Activated CD4-positive, alpha-beta T cell treated with anti-CD3 and anti-CD28 coated beads, Interleukin-2, amount 10 ng/mL, durations not matched to agents 7 days and 5 days (primary cell): ENCODE measurements around the gene NPAS3. TPM values are rescaled to one million over a fixed set of nuclear protein-coding genes. Genes with fewer than 3 reads are reported as not detected.

Experiments
- CTCF ChIA-PET: fragments of 350-600 bp; sonication (Branson Sonifier 250); formaldehyde crosslinking; loops from one replicate; lab custom pipeline; 2021; ENCODE audit warnings: antibody characterized with exemption; lab: Charles Lee
- POLR2A ChIA-PET: fragments of 350-600 bp; sonication (Branson Sonifier 250); formaldehyde crosslinking; loops from one replicate; lab custom pipeline; 2021; ENCODE audit warnings: antibody characterized with exemption; lab: Charles Lee
- DNase-seq: peaks from one replicate; pipeline ENCODE4 v3.0.0-alpha.2; 2020
- H3K27ac Mint-ChIP-seq: one replicate; pipeline ENCODE4 v1.8.0; 2021; ENCODE audit warnings: mild to moderate bottlenecking, moderate library complexity, mixed read lengths
- H3K27me3 Mint-ChIP-seq: one replicate; pipeline ENCODE4 v1.8.0; 2021; ENCODE audit warnings: mixed read lengths
- H3K36me3 Mint-ChIP-seq: one replicate; pipeline ENCODE4 v1.8.0; 2021; ENCODE audit warnings: low read depth, mixed read lengths
- H3K4me1 Mint-ChIP-seq: one replicate; pipeline ENCODE4 v1.8.0; 2021; ENCODE audit warnings: mixed read lengths
- H3K4me3 Mint-ChIP-seq: one replicate; pipeline ENCODE4 v1.8.0; 2021; ENCODE audit warnings: mild to moderate bottlenecking, moderate library complexity, mixed read lengths
- H3K9me3 Mint-ChIP-seq: one replicate; pipeline ENCODE4 v1.8.0; 2021; ENCODE audit warnings: mixed read lengths
- total RNA-seq, 2 experiments: library from RNA; stranded (reverse); gene quantifications; one replicate each; pipeline ENCODE4 v1.2.3, GENCODE V29; 2021

The NPAS3 gene
- total RNA-seq, 2 experiments from 2014 or later: not detected

GRCh38 chr14:32996343-32996742 is 57.7 kb downstream of the NPAS3 start:
- Mint-ChIP-seq H3K27me3 (no peaks in the 10 kb centered on the region), H3K9me3 (peaks cover 5% of the 10 kb centered on the region), H3K4me3 (no peak overlapping the region), H3K36me3 (no peaks in the 10 kb centered on the region), H3K27ac (no peak overlapping the region), H3K4me1 (no peaks in the 10 kb centered on the region)
- DNase-seq: no peak
- CTCF ChIA-PET: interaction anchor here (0.6 kb wide), 1 partner anchor 577 kb away, joined by 3 read pairs; no protein-coding TSS in a partner anchor
- POLR2A ChIA-PET: no interaction called here

GRCh38 chr14:32998433-32998832 is 59.8 kb downstream of the NPAS3 start:
- CTCF ChIA-PET: no interaction called here
- H3K27ac Mint-ChIP-seq: no peak overlapping the region
- POLR2A ChIA-PET: no interaction called here
- H3K4me1 Mint-ChIP-seq: no peaks in the 10 kb centered on the region
- no peak for DNase-seq
- H3K4me3 Mint-ChIP-seq: no peak overlapping the region
- no peaks in the 10 kb centered on the region for H3K27me3 Mint-ChIP-seq
- H3K36me3 Mint-ChIP-seq: no peaks in the 10 kb centered on the region
- peaks cover 5% of the 10 kb centered on the region for H3K9me3 Mint-ChIP-seq

GRCh38 chr14:33009673-33010072 is 71.0 kb downstream of the NPAS3 start:
- H3K4me3 Mint-ChIP-seq: no peak overlapping the region
- H3K36me3 Mint-ChIP-seq: no peaks in the 10 kb centered on the region
- H3K27ac Mint-ChIP-seq: no peak overlapping the region
- no peaks in the 10 kb centered on the region for H3K9me3 Mint-ChIP-seq
- no peaks in the 10 kb centered on the region for H3K4me1 Mint-ChIP-seq
- ChIA-PET CTCF (no interaction called here), POLR2A (no interaction called here)
- no peak for DNase-seq
- H3K27me3 Mint-ChIP-seq: no peaks in the 10 kb centered on the region

- no peaks in the 10 kb centered on the region for H3K9me3 Mint-ChIP-seq
- no peak for DNase-seq
- no peak overlapping the region for H3K27ac Mint-ChIP-seq
- POLR2A ChIA-PET: no interaction called here
- no peak overlapping the region for H3K4me3 Mint-ChIP-seq
- CTCF ChIA-PET: no interaction called here
- no peaks in the 10 kb centered on the region for H3K4me1 Mint-ChIP-seq
- no peaks in the 10 kb centered on the region for H3K27me3 Mint-ChIP-seq
- no peaks in the 10 kb centered on the region for H3K36me3 Mint-ChIP-seq
Measured at GRCh38 chr14:33010495-33010894, 71.8 kb downstream of the NPAS3 start.

- no peak overlapping the region for H3K27ac Mint-ChIP-seq
Measured at GRCh38 chr14:33014710-33015109, 76.0 kb downstream of the NPAS3 start.

GRCh38 chr14:33016613-33017012 is 77.9 kb downstream of the NPAS3 start:
- Mint-ChIP-seq H3K4me3 (no peak overlapping the region), H3K27ac (no peak overlapping the region)

More at GRCh38 chr14:33014710-33015109, 76.0 kb downstream of the NPAS3 start:
- no peaks in the 10 kb centered on the region for H3K4me1 Mint-ChIP-seq
- no peaks in the 10 kb centered on the region for H3K36me3 Mint-ChIP-seq
- H3K9me3 Mint-ChIP-seq: no peaks in the 10 kb centered on the region
- CTCF ChIA-PET: no interaction called here
- no peaks in the 10 kb centered on the region for H3K27me3 Mint-ChIP-seq
- no peak for DNase-seq
- no peak overlapping the region for H3K4me3 Mint-ChIP-seq
- POLR2A ChIA-PET: no interaction called here

GRCh38 chr14:33017016-33017415 is 78.3 kb downstream of the NPAS3 start:
- H3K9me3 Mint-ChIP-seq: no peaks in the 10 kb centered on the region
- H3K36me3 Mint-ChIP-seq: no peaks in the 10 kb centered on the region
- no peak overlapping the region for H3K27ac Mint-ChIP-seq
- DNase-seq: no peak
- H3K27me3 Mint-ChIP-seq: no peaks in the 10 kb centered on the region
- ChIA-PET POLR2A (no interaction called here), CTCF (no interaction called here)
- H3K4me3 Mint-ChIP-seq: no peak overlapping the region
- no peaks in the 10 kb centered on the region for H3K4me1 Mint-ChIP-seq

More at GRCh38 chr14:33016613-33017012, 77.9 kb downstream of the NPAS3 start:
- H3K4me1 Mint-ChIP-seq: no peaks in the 10 kb centered on the region
- POLR2A ChIA-PET: no interaction called here
- CTCF ChIA-PET: no interaction called here
- no peaks in the 10 kb centered on the region for H3K27me3 Mint-ChIP-seq
- no peaks in the 10 kb centered on the region for H3K9me3 Mint-ChIP-seq
- DNase-seq: no peak
- H3K36me3 Mint-ChIP-seq: no peaks in the 10 kb centered on the region

GRCh38 chr14:33019346-33019745 is 80.7 kb downstream of the NPAS3 start:
- no peak overlapping the region for H3K4me3 Mint-ChIP-seq
- no peaks in the 10 kb centered on the region for H3K27me3 Mint-ChIP-seq
- ChIA-PET CTCF (no interaction called here), POLR2A (no interaction called here)
- no peak for DNase-seq
- H3K36me3 Mint-ChIP-seq: no peaks in the 10 kb centered on the region
- no peaks in the 10 kb centered on the region for H3K4me1 Mint-ChIP-seq
- H3K27ac Mint-ChIP-seq: no peak overlapping the region
- H3K9me3 Mint-ChIP-seq: no peaks in the 10 kb centered on the region

- no peaks in the 10 kb centered on the region for H3K36me3 Mint-ChIP-seq
- no peaks in the 10 kb centered on the region for H3K9me3 Mint-ChIP-seq
- no peaks in the 10 kb centered on the region for H3K4me1 Mint-ChIP-seq
- CTCF ChIA-PET: no interaction called here
- POLR2A ChIA-PET: no interaction called here
- H3K27me3 Mint-ChIP-seq: no peaks in the 10 kb centered on the region
- no peak overlapping the region for H3K4me3 Mint-ChIP-seq
- H3K27ac Mint-ChIP-seq: no peak overlapping the region
- DNase-seq: no peak
Measured at GRCh38 chr14:33026850-33027430, 88.3 kb downstream of the NPAS3 start.

- H3K27me3 Mint-ChIP-seq: no peaks in the 10 kb centered on the region
- no peak overlapping the region for H3K27ac Mint-ChIP-seq
- ChIA-PET CTCF (no interaction called here), POLR2A (no interaction called here)
- DNase-seq: no peak
- H3K4me1 Mint-ChIP-seq: no peaks in the 10 kb centered on the region
- H3K36me3 Mint-ChIP-seq: no peaks in the 10 kb centered on the region
- H3K9me3 Mint-ChIP-seq: no peaks in the 10 kb centered on the region
- H3K4me3 Mint-ChIP-seq: no peak overlapping the region
Measured at GRCh38 chr14:33029511-33029910, 90.8 kb downstream of the NPAS3 start.

GRCh38 chr14:33030386-33030785 is 91.7 kb downstream of the NPAS3 start:
- Mint-ChIP-seq H3K4me3 (no peak overlapping the region), H3K27me3 (no peaks in the 10 kb centered on the region), H3K9me3 (no peaks in the 10 kb centered on the region), H3K4me1 (no peaks in the 10 kb centered on the region), H3K36me3 (no peaks in the 10 kb centered on the region), H3K27ac (no peak overlapping the region)
- CTCF ChIA-PET: no interaction called here
- DNase-seq: no peak
- POLR2A ChIA-PET: no interaction called here

GRCh38 chr14:33035416-33036194 is 96.9 kb downstream of the NPAS3 start:
- Mint-ChIP-seq H3K4me3 (no peak overlapping the region), H3K9me3 (no peaks in the 10 kb centered on the region), H3K4me1 (no peaks in the 10 kb centered on the region), H3K27me3 (no peaks in the 10 kb centered on the region), H3K27ac (no peak overlapping the region), H3K36me3 (no peaks in the 10 kb centered on the region)
- DNase-seq: no peak
- POLR2A ChIA-PET: no interaction called here
- CTCF ChIA-PET: no interaction called here

GRCh38 chr14:33039311-33039710 is 100.6 kb downstream of the NPAS3 start:
- Mint-ChIP-seq H3K4me3 (no peak overlapping the region), H3K27me3 (no peaks in the 10 kb centered on the region), H3K27ac (no peak overlapping the region), H3K9me3 (peaks cover 4% of the 10 kb centered on the region), H3K4me1 (no peaks in the 10 kb centered on the region), H3K36me3 (no peaks in the 10 kb centered on the region)
- POLR2A ChIA-PET: no interaction called here
- no peak for DNase-seq
- CTCF ChIA-PET: no interaction called here
